RWPE1 (cell line): ENCODE data around the gene ROR2.

Experiments used
- CTCF ChIA-PET: fragments of 350-600 bp; sonication (Branson Sonifier 250); formaldehyde crosslinking; extraction: SDS; loops from one replicate; lab custom pipeline; 2021; lab: Yijun Ruan, JAX
- POLR2A ChIA-PET: fragments of 400-600 bp; formaldehyde crosslinking; extraction: SDS; loops from one replicate; lab custom pipeline; 2020; ENCODE audit warnings: antibody characterized with exemption; ENCODE audit not compliant: low non-redundant PET; lab: Yijun Ruan, JAX
- DNase-seq: peaks from one replicate; pipeline ENCODE4 v3.0.0; 2012; ENCODE audit warnings: low spot score
- H3K27ac ChIP-seq: fragments of 450-650 bp; 2 replicates; pipeline ENCODE4 v1.5.1; 2017
- TF ChIP-seq, protein P1 (sequence below): fragments of 450-650 bp; conservative IDR thresholded peaks from 2 replicates; pipeline ENCODE4 v1.5.1; 2017; ENCODE audit warnings: low read depth, mild to moderate bottlenecking

ROR2 gene

DNA sequence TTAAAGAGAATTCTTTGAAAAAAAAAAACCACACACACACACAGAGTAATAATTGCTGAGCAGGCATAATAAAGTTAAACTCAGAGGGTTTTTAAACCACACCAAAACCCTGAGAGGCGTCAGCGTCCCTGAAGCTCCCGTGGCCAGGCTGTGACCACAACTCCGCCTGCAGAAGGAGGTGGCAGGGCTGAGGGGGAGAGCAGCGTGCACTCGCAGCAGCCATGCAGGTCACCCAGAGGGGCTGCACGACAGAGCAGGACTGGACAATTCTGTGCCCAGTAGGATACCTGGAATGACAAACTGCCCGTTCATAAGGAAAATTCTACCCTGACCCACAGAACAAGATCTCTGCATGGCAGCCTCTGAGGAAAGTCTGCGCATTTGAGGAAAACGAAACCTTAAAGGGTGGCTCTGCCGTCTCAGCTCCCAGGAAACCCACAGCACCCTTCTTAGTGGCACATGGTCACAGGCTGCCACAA lies 44.0 kb downstream of the ROR2 start:
- DNase-seq, result peak; percentile 19
- ChIA-PET POLR2A (no interaction called here), CTCF (interaction anchor here (0.5 kb wide), 1 partner anchor 856 kb away, joined by 4 read pairs; no protein-coding TSS in a partner anchor)
- H3K27ac ChIP-seq, result no peak overlapping the region
- TF ChIP-seq, protein P1, sequence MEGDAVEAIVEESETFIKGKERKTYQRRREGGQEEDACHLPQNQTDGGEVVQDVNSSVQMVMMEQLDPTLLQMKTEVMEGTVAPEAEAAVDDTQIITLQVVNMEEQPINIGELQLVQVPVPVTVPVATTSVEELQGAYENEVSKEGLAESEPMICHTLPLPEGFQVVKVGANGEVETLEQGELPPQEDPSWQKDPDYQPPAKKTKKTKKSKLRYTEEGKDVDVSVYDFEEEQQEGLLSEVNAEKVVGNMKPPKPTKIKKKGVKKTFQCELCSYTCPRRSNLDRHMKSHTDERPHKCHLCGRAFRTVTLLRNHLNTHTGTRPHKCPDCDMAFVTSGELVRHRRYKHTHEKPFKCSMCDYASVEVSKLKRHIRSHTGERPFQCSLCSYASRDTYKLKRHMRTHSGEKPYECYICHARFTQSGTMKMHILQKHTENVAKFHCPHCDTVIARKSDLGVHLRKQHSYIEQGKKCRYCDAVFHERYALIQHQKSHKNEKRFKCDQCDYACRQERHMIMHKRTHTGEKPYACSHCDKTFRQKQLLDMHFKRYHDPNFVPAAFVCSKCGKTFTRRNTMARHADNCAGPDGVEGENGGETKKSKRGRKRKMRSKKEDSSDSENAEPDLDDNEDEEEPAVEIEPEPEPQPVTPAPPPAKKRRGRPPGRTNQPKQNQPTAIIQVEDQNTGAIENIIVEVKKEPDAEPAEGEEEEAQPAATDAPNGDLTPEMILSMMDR, result no peak

DNA sequence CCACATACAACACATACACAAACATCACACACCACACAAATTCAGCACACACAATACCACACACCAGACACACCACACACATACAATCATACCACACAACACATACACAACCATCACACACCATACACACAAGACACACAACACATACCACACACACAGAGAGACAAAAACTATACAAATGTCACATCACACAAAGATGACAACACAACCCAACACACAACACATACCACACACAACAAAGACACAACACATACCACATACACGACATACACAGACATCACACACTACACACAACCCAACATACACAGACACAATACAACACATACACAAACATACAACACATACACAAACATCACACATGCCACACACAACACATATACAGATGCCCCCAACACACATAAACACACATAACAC lies 44.8 kb downstream of the ROR2 start:
- CTCF ChIA-PET, result no interaction called here
- no peak for DNase-seq
- TF ChIP-seq, protein P1, result no peak
- no peak overlapping the region for H3K27ac ChIP-seq
- POLR2A ChIA-PET, result no interaction called here

DNA sequence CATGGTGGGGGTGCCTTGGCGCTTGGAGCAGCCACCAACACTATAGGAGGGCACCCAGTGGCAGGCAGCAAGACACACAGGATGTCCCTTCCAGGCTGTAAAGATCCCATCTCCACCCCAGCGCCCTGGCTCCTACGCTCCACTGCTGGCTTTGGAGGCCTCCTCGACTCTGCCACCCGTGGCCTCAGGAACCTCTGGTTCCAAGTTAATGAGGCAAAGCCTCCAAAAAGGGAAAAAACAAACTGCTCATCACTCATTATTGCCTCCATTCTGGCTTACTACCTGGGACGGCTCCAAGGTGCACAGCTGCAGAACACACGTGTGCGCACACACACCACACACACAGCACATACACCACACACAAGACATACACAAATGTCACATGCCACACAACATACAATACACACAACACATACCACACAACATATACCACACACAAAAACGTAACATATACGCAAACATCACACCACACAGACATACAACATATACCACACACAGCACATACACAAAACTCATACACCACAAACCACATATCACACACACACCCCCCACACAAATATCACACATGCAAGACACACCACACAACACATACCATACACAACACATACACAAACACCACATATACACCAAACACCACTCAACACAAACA lies 45.3 kb downstream of the ROR2 start:
- DNase-seq, result no peak
- POLR2A ChIA-PET, result no interaction called here
- H3K27ac ChIP-seq, result no peak overlapping the region
- CTCF ChIA-PET, result no interaction called here
- TF ChIP-seq, protein P1, result no peak

DNA sequence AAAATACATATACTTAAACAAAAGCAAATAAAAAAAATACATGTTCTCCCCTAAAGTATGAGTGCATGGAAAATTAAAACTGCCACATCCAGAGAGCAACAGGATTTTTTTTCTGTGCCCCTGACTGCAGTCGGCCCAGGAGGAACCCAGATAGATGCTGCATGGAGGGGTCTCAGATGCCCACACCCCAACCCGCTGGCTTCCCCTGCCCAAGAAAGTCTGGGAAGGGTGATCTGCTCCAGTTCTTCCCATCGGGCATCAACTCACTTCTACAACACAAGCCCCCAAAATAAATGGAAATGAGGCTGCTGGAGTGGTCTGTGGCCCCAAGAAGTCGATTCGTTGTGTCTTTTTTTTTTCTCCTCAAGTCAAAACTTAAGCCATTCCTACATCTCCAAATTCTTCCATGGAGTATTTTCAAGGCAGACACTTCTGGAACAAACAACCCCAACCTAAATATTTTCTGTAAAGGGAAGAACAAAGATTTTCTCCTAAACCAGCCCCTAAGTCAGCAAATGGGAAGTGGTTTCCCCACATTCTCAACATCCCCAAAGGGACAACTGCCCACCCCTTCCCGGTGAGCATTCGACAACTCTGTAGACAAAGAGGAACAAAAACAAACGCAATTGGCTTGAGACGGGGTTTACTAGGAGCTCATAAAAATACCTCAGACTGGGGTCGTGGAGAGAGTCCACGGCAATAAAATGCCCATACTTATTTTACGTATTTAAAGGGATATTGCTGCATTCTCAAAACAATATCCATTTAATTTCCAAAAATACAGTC lies 46.7 kb downstream of the ROR2 start:
- ChIA-PET POLR2A (no interaction called here), CTCF (interaction anchor here (0.5 kb wide), 1 partner anchor 399 kb away, joined by 3 read pairs; no protein-coding TSS in a partner anchor)
- H3K27ac ChIP-seq, result no peak overlapping the region
- DNase-seq, result no peak
- TF ChIP-seq, protein P1, result no peak

DNA sequence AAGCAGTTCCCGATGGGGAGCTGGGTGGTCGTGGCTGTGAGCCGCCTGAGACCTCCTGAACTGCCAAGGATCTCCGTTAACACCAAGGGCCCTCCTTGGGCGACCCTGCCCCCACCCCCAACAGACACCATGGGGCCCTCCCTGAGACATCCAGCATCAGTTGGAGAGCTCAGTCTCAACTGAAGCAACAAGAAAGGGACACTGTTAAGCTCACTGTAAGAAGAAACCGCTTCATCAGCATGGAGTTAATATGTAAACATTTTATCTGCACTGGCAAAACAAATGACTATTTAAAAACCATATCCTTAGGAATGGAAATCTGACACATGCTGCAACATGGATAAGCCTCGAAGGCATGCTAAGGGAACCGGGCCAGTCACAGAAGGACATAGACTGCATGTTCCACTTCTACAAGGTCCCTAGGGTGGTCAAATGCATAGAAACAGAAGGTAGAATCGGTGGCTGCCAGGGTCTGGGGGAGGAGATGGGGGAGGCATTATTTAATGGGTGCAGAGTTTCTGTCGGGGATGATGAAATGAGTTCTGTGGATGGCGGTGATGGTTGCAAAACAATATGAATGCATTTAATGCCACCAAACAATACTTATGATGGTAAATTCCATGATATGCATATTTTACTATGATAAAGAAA lies 47.4 kb downstream of the ROR2 start:
- ChIA-PET CTCF (interaction anchor here (0.5 kb wide), 1 partner anchor 61 kb away, joined by 3 read pairs; no protein-coding TSS in a partner anchor), POLR2A (no interaction called here)
- no peak for DNase-seq
- TF ChIP-seq, protein P1, result no peak
- H3K27ac ChIP-seq, result no peak overlapping the region

DNA sequence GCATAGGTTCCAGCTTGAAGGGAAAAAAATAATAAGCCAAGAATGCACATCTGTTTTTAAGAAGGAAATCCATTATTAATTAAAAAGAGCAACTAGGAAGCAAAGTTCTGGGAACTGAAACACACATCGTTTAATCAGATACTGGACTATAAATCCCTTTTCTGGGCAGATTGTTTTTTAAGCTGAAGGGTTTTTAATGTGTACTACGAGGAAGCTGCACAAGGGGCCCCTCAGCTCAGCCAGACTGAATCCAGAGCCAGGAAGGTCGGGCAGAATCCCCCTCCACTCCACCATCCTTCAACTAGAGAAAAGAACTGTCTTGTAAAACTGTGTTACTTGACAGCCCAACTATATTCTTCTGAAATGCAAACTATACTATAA lies 49.2 kb downstream of the ROR2 start:
- ChIA-PET POLR2A (no interaction called here), CTCF (no interaction called here)
- H3K27ac ChIP-seq, result no peak overlapping the region
- TF ChIP-seq, protein P1, result no peak
- DNase-seq, result no peak
